K562 (cell line): ENCODE data around the gene RGL2.

Source experiments
- CTCF ChIP-seq, 3 experiments: IDR thresholded peaks in 2 of 3; conservative IDR thresholded peaks in 1 of 3; 2 replicates each; pipeline ENCODE4 v1.5.1; 2011 to 2012; ENCODE audit warnings: low read length in 3 of 3, mild to moderate bottlenecking in 3 of 3, control low read depth in 2 of 3, improper control_type of control experiment in 1 of 3, inconsistent platforms in 1 of 3, low read depth in 1 of 3, mixed read lengths in 1 of 3, moderate library complexity in 1 of 3; ENCODE audit not compliant: insufficient read depth in 2 of 3
- POLR2G ChIP-seq: fragments of 200-400 bp; formaldehyde crosslinking; IDR thresholded peaks from 2 replicates; pipeline ENCODE4 v1.6.1; 2017; ENCODE audit warnings: low read depth, mild to moderate bottlenecking, antibody characterized with exemption, low read length, moderate library complexity
- SRF ChIP-seq, 2 experiments: fragments of 250-450, 450-650 bp in 1 of 2; sonication (Bioruptor Pico) in 1 of 2; sonication (generic) in 1 of 2; formaldehyde crosslinking; IDR thresholded peaks; 2 replicates each; pipeline versions ENCODE4 v1.5.0 to v1.5.1; 2020 to 2022; ENCODE audit warnings: mild to moderate bottlenecking in 1 of 2, missing genetic modification reagents in 1 of 2

DNA sequence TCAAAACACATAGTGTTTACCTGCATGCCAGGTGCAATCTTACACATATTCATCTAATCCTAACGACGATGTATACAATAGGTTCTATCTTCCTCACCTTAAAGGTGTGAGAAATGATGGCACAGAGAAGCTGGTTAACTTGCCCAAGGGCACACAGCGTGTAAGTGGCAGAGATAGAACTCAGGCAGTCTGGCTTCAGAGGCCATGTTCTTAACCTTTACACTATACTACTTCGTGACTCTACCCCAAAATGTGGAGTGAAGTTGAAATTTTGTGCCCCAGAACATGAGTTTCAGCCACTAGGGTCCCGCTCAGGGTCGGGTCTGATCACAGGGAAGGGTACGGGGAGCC, 27.6 kb downstream of the RGL2 start:
- TF ChIP-seq CTCF (IDR thresholded peaks at IDR 0.05 in 2 of 3, conservative IDR thresholded peaks at IDR 0.05 in 1 of 3; ENCODE audit: insufficient read depth in 2 of 3, low read depth in 1 of 3, low read length in 3 of 3) (0 out of 6 replicates have a peak, but pooled peaks of 2 of the 3 experiments have one; percentile 3 to 4), SRF (CRISPR knock-in tag; IDR thresholded peaks at IDR 0.05) (no peak), POLR2G (no peak)
